Suppressor macrophage treated with lipopolysaccharide for 4 hours (primary cell): ENCODE data around the gene CRYBA2.
A peak's percentile ranks its signal among the peaks of the same experiment; 100 is the strongest.

ENCODE experiments used
- DNase-seq: peaks from one replicate; pipeline ENCODE4 v3.0.0-alpha.2; 2020

The CRYBA2 gene

DNA sequence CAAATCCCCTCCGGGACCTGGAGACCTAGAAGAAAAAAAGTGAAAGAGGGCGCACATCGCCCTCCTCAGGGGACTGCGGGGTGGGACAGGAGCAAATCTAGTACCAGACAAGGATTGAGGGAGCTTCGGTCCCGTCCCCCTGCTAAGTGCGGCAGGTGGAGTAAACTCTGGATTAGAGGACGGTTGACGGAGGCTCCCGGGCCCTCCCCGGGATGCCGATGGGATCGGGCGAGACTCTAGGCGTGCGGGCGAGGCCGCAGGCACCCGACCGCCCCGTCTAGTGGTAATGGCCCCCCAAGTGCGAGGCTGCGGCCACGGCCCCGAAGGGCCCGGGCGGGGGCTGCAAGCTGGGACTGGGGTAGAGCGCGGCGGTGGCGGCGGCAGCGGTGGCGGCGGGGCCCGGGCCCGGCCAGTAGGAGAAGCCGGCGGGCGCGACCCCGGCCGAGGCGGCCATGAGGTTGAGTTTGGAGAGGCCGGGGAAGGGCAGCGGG, 11.8 kb downstream of the CRYBA2 start:
- no peak for DNase-seq

DNA sequence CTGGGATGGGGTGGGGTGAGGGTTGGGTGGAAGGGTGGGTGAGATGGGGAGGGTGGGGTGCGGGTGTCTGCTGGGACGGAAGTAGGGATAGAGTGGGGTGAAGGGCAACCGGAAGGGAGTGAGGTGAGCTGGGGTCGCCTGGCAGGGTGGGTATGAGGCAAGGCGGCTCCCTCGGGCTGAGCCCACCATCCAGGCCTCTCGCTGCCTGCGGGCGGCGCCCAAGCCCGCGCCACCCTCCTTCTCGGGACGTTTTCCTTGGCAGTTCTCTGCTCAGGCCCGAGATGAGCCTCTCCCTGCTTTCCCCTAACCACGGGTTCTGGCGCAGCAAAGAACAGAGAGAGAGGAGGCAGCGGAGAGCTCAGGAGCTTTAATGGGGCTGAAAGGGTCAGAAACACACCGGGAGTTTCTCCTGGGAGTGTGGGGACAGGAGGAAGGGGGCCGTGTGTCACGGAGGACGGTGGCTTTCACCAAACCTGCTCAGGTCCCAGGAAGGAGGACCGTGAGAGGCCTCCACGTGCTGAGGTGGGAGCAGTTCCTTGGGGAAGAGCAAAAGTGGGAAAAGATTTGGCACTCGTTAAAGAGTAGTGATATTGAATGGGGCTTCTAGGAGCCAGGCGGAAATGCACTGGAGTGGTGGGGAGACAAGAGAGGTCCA, 12.4 kb downstream of the CRYBA2 start:
- DNase-seq = no peak

DNA sequence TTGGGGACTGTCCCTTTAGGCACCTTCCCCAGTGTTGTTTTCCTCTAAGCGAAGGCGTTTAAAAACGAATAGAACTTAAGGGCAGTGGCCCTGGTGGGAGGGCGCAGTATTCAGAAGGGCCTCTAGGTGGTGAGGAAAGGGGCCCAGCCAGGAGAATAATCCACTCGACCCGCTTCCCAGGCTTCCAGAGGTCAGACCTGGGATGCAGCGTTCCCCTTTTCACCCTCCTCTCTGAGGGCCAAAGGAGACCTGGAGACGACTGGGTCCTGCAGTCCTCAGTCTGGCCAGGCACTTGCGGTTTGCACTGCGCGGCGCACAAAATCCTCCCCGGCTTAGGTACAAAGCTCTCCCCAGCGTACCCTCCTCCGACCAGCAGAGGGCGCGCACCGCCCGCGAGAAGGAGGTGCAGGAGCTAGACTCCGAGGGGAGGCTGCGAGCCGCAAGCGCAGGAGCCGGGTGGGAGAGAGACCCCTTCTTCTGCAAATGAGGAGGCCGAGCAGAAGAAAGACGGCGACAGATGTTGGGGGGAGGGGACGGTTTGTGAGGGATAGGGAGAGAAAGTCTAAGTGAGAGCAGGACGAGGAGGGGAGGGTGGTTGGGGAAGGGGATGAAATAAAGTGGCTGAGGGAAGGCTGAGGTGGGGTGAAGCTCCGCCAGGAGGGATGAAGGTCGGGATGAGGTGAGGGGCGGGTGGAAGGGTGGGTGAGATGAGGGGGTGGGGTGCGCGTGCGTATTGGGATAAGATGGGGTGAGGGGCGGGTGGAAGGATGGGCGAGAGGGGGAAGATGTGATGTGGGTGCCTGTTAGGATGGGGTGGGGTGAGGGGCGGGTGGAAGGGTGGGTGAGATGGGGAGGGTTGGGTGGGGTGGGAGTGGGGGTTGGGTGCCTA, 13.1 kb downstream of the CRYBA2 start:
- DNase-seq = peak; percentile 88

DNA sequence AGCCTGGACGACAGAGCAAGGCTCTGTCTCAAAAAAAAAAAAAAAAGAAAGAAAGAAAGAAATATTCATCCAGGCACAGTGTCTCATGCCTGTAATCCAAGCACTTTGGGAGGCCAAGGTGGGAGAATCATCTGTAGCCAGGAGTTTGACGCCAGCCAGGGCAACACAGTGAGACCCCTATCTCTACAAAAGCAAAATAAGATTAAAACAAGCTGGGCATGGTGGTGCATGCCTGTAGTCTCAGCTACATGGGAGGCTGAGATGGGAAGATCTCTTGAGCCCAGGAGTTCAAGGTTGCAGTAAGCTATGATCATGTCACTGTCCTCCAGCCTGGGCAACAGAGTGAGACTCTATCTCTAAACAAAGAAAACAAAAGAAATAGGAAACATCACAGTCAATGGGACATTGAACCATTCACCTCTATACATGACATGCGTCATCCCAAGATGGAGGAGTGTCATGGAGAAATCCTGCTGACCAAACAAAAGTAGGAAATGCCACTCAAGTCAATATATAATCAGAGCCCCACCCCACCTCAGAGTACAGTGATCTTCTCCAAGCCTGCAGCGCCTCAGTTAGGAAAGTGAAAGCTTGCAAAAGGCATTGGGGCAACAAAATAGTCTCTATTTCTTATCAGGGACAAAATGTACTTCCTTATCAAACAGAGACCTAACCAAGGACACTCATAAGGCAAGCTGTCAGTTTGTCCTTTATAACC, 18.0 kb downstream of the CRYBA2 start:
- no peak for DNase-seq

DNA sequence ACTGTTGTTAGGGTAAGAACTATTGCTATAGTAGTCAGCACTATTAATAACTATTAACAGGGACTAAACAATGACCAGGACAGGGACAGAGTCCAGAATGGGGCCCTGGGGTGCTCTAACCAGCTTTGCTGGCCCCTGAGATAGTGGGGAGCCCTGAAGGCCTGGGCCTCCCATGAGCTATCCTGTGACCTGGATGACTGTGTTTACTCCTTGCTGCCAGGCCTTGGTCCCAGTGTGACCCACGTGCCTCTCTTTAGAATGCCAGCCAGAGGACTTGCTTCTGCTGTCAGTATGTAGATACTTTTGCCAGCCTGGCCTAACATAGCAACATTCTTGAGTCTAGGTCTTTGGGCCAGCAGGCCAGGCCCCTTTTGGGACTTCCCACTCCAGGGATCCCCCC, 22.3 kb downstream of the CRYBA2 start:
- DNase-seq = no peak

DNA sequence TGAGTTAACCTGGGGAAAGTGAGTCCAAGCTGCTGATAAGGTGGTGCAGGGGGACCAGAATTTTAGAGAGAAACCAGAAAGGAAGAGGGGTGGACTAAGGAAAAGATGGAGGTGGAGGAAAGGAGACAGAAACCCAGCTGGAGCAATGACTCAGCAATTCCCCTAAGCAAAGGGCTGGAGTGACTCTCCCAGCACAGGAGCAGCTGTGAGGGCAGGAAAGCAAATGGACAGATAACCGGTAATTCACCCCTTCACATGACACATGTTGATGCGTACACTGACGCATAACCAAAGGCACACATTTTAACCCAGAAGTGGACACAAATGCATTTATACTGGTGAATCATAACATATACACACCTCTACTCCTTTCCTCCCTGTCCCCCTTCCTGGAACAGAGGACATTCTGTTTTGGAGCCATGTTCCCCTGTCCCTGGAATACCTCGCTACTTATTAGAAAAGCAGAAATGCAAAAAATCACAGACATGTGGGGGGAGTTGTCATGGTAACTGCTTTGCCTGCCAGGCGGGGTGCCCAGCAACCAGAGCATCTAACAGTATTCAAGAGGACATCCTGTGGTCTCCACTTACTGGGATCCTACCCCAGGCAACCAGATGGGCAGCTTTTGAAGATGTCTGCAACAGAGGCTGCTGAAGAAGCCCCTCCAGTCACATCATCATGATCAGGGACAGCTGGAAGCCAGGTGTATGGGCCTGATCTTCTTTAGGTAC, 29.0 kb downstream of the CRYBA2 start:
- DNase-seq = no peak

DNA sequence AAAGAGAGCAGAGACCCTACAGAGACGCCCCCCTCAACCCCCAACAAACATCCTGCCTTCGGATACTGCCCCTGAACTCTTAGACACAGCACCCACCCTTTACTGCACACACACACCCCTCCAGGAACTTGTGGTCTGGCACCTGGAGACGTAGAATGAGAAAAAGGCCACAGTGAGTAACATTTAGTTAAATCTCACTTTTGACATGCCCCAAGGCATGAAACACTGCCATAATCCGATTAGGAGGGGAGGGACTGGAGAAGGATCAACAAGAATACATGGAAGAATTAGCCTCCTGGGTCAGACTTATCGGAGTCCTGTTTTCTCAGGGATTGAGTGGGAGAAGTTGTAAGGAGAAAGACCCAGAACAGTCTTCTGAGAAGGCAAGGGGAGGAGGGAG, 29.6 kb downstream of the CRYBA2 start:
- no peak for DNase-seq

DNA sequence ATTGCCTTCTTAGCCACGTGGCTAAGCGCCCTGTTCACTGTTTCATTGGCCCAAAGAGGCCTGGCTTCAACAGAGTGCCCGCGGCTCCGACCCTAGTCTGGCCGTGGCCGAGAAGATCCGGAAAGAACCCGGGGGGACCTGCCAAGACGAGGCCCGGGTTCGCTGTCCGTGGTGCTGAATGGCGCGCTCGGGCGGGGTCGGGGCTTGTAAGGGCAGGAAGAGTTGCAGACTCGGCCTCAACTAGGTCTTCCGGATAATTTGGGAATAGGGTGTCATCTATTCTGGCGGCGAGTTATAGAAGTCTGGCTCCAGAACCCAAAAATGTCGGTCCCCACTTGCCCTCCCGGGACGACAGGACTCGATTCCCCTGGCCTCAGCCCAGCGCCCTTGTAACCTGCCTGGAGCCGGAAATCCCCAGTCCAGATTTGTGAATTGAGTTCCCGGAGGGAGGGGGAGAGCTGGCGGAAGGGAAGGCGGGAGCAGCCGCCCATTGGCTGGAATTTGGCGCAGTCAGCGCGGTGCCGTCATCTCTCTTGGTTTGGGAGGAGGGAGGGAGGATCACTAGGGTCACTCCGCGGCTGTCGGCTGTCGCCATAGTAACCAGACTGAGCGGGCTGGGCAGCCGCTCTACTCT, 30.2 kb downstream of the CRYBA2 start:
- DNase-seq = peak; percentile 41

DNA sequence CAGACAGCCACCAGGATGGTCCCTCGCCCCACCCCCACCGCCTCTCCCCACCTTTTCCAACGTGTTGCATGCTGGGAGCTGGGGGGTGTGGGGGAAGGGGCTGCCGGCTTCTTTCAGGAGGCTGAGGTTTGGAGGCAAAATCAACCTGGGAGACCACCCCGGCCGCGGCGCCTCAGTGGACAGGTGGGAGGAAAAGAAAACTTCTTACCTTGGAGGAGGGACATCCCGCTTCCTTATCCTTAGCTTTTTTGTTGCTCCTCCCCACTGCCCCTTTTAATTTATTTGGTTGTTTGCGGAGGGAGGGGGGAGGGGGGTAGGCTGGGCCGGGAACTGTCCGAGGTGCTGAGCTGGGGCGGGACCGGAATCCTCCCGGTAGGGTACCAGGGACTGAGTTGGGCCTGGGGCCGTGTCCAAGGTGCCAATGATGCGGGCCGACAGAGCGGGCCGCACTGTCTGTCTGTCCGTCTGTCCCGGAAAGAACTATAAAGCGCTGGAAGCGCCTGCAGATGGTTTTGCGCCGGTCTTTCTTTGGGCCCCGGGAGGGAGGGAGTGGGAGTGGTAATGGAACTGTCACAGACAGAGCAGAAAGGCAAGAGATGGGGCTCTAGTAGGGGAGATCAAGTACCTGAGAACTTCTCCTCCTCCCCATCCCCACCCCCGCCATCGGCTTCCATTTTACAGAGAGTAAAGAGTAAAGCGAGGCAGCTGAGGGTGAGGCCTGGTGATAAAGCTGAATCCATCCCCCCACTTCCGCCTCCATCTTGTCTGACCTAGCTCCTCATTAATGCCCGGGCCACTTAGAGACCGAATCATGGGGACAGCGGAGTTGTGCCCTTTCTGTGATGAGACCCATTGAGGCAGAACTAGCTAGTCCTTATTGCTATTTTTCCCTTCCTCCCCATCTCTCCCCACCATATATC, 31.3 kb downstream of the CRYBA2 start:
- DNase-seq = no peak

DNA sequence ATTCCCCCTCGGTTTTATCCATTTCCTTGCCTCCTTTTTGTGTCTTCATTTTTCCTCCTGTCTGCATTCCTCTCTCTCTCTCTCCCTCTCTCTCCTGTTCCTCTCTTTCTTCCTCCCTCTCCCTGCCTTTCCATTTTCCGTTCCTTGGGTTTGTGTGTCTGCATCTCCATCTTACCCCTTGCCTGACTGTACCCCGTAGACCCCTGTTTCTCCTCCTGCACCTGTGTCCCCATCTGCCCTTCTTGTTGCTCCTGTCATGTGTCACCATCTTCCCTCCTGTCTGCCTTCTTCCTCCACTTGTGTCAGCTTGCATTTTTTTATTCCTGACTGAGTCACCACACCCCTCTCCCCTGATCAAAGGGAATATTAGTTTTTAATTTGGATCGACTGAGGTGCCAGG, 32.0 kb downstream of the CRYBA2 start:
- no peak for DNase-seq

DNA sequence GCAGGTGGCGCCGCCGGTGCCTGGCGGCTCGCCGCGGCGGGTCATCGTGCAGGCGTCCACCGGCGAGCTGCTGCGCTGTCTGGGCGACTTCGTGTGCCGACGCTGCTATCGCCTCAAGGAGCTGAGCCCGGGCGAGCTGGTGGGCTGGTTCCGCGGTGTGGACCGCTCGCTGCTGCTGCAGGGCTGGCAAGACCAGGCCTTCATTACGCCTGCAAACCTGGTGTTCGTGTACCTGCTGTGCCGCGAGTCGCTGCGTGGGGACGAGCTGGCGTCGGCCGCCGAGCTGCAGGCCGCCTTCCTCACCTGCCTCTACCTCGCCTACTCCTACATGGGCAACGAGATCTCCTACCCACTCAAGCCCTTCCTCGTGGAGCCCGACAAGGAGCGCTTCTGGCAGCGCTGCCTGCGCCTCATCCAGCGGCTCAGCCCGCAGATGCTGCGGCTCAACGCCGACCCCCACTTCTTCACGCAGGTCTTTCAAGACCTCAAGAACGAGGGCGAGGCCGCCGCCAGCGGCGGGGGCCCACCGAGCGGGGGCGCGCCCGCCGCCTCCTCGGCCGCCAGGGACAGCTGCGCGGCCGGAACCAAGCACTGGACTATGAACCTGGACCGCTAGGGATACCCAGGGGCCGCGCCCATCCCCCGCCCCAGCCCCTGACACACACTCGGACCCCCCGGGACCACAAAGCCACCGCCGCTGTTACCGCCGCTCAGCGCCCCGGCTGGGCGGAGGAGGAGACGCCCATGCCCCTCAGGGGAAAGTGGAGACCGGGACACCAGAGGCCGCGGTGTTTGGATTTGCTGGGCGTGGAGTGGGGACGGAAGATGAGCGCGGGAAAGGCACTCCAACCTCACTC, 32.7 kb downstream of the CRYBA2 start:
- DNase-seq = no peak

DNA sequence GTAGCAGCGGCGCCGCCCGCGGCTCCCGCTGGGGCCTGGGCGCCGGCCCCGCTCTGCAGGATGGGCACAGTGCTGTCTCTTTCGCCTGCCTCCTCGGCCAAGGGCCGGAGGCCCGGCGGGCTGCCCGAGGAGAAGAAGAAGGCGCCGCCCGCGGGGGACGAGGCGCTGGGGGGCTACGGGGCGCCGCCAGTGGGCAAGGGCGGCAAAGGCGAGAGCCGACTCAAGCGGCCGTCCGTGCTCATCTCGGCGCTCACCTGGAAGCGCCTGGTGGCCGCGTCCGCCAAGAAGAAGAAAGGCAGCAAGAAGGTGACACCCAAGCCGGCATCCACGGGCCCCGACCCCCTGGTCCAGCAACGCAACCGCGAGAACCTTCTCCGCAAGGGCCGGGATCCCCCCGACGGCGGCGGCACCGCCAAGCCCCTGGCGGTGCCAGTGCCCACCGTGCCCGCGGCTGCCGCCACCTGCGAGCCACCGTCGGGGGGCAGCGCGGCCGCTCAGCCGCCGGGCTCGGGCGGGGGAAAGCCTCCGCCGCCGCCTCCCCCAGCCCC, 33.4 kb downstream of the CRYBA2 start:
- DNase-seq = no peak

DNA sequence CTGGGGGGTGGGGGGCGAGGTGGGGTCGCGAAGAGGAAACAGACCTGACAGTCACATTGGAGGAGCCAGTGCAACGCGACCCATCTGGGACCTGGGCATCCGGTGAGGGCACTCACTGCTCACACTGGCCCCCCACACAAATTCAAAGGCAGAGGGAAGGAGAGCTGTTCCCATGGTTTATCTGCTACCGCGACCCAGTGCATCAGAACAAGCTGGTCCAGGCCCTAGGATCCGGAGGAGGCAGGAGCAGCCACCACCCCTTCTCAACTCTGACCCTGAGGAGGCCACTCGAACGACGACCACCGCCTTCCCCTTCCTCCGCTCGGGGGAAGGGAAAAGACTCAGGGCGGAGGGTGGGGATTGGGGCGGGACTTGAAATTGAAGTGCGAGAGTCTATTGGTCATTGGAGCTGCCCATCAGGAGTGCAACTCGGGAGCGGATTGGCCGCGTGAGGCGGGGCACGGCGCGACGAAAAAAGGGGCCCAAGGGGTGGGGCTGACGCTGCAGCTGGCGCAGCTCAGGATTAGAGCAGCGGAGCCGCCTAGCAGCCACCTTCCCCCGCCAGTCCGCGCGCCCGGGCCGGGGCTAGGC, 34.0 kb downstream of the CRYBA2 start, which contains the start of gene CDK5R2:
Gene CDK5R2, plus strand, starts transcription at position 526 of the 591 bp plus-strand sequence. CDS start 155 bp downstream, outside the sequence.
- DNase-seq = peak; percentile 68

DNA sequence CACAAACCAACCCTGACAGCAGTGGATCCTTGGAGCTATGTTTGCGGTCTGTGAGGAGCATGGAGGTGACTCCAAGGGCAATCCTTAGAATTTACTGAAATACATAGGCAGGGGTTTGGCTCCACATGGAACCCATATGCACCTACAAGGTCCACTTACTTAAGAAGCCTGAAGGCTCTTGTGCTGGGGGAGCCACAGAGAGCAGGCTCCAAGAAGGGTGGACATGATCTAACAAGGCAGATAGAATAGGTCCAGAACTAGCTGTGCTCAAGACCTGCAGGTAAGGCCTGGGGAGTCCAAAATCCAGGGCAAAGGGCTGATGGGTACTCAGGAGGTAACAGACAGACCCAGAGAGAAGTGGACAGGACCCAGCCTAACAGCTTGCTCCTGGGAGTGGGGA, 34.9 kb downstream of the CRYBA2 start:
- DNase-seq = no peak

DNA sequence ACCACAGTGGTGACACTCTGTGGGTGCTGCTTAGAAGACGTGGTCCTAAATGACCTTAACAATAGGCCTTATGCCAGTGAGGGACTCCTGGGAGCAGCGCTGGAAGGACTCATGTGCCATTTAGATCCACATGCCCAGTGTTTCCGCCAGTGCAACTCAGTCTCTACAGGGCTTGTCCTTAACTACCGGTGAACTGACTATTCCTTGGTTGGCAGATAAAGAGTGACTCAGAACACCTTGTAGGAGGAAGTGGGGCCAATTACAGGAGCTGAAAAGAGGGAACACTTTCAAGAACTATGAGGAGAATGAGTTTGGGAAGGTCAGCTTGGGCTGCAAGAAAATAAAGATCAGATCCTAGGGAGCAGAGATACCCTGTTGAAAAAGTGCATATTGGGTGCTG, 35.6 kb downstream of the CRYBA2 start:
- DNase-seq = no peak

DNA sequence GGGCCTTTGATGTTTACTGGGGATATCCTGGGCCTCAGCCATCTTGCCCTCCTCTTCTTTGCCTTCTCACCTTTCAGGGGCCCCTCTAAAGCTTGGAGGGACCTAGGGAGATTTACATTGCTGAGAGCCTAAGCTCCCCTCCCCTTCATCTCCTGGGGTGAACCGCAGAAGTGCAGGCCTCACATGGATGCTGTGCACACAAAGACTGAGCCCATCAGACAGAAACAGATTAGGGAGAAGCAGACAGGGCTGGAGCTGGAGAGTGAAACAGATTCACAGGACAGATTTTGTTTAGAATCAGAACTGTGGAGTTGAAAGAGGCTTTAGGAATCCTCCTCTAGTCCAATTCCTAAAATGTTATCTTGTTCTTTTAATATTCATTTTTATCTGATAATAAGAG, 37.2 kb downstream of the CRYBA2 start:
- DNase-seq = no peak

DNA sequence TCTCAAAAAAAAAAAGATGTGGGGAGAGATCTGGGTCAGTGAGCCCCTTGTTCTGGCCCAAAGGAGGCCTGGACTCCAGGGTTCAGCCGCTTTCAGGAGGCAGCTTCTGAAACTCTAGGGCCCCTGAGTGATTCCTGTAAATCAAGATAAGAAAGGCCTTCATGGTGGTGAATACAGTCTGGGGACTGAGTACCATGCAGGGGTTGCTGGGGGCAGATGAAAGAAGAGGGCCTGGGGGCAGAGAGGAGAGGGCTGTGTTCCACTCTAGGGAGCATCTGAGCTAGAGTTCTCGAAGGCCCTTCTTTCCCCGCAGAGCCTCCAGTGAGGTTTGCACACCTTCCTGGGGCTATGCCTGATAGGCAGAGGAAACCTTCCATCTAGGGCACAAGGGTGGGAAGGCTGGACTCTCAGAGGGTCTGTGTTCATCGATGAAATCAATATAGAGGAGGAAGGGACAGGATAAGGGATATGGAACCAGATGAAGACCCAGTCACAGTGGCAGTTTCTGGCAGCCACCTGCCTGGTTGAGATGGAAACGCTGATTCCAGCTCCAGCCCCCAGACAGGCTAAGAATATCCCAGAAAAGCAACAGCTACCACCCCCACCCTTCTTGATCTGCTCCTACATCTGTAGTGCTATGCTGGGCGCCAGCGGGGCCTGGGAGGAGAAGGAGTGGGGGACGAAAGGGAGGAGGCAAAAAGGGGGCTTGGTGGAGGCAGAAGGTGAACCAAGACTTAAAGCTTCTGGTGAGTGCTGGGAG, 38.5 kb downstream of the CRYBA2 start:
- no peak for DNase-seq

DNA sequence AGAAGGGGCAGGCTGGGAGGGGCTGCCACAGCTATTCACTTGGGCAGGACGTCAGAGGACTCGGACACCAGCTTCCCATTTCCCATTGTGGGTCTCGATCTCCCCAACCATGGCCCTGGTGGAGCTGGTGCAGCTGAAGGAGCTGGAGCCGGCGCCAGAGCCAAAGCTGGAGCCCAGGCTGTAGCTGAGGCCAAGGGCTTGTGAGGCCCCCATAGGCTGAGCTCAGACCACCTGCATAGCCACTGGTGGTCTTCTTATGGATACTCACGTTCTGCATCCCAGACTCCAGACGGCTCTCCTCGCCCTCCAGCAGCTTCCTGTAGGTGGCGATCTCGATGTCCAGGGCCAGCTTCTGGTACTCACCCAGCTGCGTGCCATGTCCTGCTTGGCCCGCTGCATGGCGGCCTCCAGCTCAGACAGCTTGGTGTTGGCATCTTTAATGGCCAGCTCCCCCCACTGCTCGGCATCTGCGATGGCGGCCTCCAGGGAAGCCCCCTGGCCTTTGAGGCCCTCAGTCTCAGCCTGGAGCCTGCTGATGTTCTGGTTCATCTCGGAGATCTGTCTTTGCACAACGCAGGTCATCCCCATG, 39.8 kb downstream of the CRYBA2 start:
- DNase-seq = no peak
